H1 (cell line): ENCODE results near the gene FANCD2. TPM values are rescaled to one million over a fixed set of nuclear protein-coding genes. Genes with fewer than 3 reads are reported as not detected.

Source experiments
- CTCF ChIA-PET: fragments of 300-600 bp; sonication (Branson Sonifier 250); formaldehyde crosslinking; loops from one replicate; lab custom pipeline; 2021; ENCODE audit not compliant: partially characterized antibody; lab: Charles Lee
- POLR2A ChIA-PET: fragments of 300-600 bp; sonication (Branson Sonifier 250); formaldehyde crosslinking; loops from one replicate; lab custom pipeline; 2021; ENCODE audit warnings: inconsistent platforms; ENCODE audit not compliant: partially characterized antibody; lab: Charles Lee
- DNase-seq, 2 experiments: peaks; one replicate each; pipeline versions ENCODE4 v3.0.0 to v3.0.0-alpha.2; 2010 to 2022; ENCODE audit warnings: low spot score in 2 of 2, low read depth in 1 of 2, mixed read lengths in 1 of 2
- FAIRE-seq: peaks from 2 replicates; lab custom pipeline; 2011; peaks lifted over from hg19 to GRCh38; lab: Jason Lieb, UNC
- H2AFZ ChIP-seq: 2 replicates; pipeline ENCODE4 v1.8.1; 2012; ENCODE audit warnings: low read length, inconsistent platforms
- H2AK5ac ChIP-seq: 2 replicates; pipeline ENCODE4 v1.6.1; 2013; ENCODE audit warnings: low read depth, low read length
- H2BK120ac ChIP-seq: replicated peaks from 2 replicates; pipeline ENCODE3; 2013; ENCODE audit warnings: low read depth, low read length, inconsistent platforms
- H2BK12ac ChIP-seq: 2 replicates; pipeline ENCODE4 v1.6.1; 2013; ENCODE audit warnings: low read depth, low read length
- H2BK15ac ChIP-seq: 2 replicates; pipeline ENCODE4 v1.6.1; 2013; ENCODE audit warnings: low read length
- H2BK20ac ChIP-seq: 2 replicates; pipeline ENCODE4 v1.6.1; 2013; ENCODE audit warnings: low read length
- H2BK5ac ChIP-seq: 2 replicates; pipeline ENCODE4 v1.6.1; 2013; ENCODE audit warnings: low read depth, low read length
- H3K14ac ChIP-seq: 2 replicates; pipeline ENCODE4 v1.6.1; 2013; ENCODE audit warnings: inconsistent platforms; ENCODE audit not compliant: insufficient read length
- H3K18ac ChIP-seq: 2 replicates; pipeline ENCODE4 v1.6.1; 2013; ENCODE audit warnings: low read length; ENCODE audit errors: extremely low read depth
- H3K23ac ChIP-seq: 2 replicates; pipeline ENCODE4 v1.6.1; 2013; ENCODE audit warnings: inconsistent platforms; ENCODE audit not compliant: insufficient read length
- H3K23me2 ChIP-seq: 2 replicates; pipeline ENCODE4 v1.6.1; 2013; ENCODE audit warnings: low read depth, low read length
- H3K27ac ChIP-seq: 2 replicates; pipeline ENCODE4 v1.6.1; 2011; ENCODE audit warnings: low read depth, low read length, inconsistent platforms
- H3K27me3 ChIP-seq, 4 experiments: replicated peaks in 1 of 4; 1 replicate in 1 of 4; 2 replicates in 3 of 4; pipeline versions ENCODE4 v1.6.1 to v1.8.1; 2011 to 2013; ENCODE audit warnings: low read length in 3 of 4, mild to moderate bottlenecking in 3 of 4, inconsistent platforms in 2 of 4, mixed read lengths in 2 of 4, moderate library complexity in 1 of 4; ENCODE audit not compliant: control insufficient read depth in 3 of 4, insufficient read depth in 3 of 4; ENCODE audit errors: extremely low read depth in 1 of 4
- H3K36me3 ChIP-seq, 4 experiments: 2 replicates each; pipeline versions ENCODE4 v1.6.1 to v1.8.1; 2011 to 2013; ENCODE audit warnings: mild to moderate bottlenecking in 4 of 4, low read length in 3 of 4, moderate library complexity in 2 of 4, control low read depth in 1 of 4, inconsistent platforms in 1 of 4; ENCODE audit not compliant: insufficient read depth in 4 of 4, control insufficient read depth in 2 of 4
- H3K4ac ChIP-seq: replicated peaks from 2 replicates; pipeline ENCODE3; 2013; ENCODE audit warnings: low read length, low read depth, mixed read lengths, inconsistent platforms; ENCODE audit not compliant: insufficient read length
- H3K4me1 ChIP-seq, 4 experiments: replicated peaks in 1 of 4; 1 replicate in 1 of 4; 2 replicates in 3 of 4; pipeline versions ENCODE4 v1.6.1 to v1.8.1; 2011 to 2013; ENCODE audit warnings: low read length in 3 of 4, inconsistent platforms in 2 of 4, mixed read lengths in 1 of 4; ENCODE audit not compliant: insufficient read depth in 4 of 4, control insufficient read depth in 3 of 4
- H3K4me2 ChIP-seq, 2 experiments: 2 replicates each; pipeline versions ENCODE4 v1.6.1 to v1.8.1; 2011 to 2013; ENCODE audit warnings: low read depth in 2 of 2, low read length in 2 of 2, control low read depth in 1 of 2, inconsistent platforms in 1 of 2, mild to moderate bottlenecking in 1 of 2; ENCODE audit not compliant: insufficient read depth in 1 of 2
- H3K4me3 ChIP-seq, 4 experiments: fragments of 200-600, 300-600 bp in 1 of 4; sonication (generic), shearing (Covaris generic), sonication (Bioruptor Twin) in 1 of 4; 2 replicates each; pipeline versions ENCODE4 v1.5.1 to v1.8.1; 2011 to 2016; ENCODE audit warnings: low read length in 4 of 4, low read depth in 3 of 4, control low read depth in 2 of 4, inconsistent platforms in 2 of 4, mild to moderate bottlenecking in 2 of 4, mixed read lengths in 1 of 4, moderate library complexity in 1 of 4; ENCODE audit not compliant: insufficient read depth in 2 of 4; ENCODE audit errors: extremely low read depth in 1 of 4
- H3K56ac ChIP-seq: replicated peaks from 2 replicates; pipeline ENCODE3; 2013; ENCODE audit warnings: low read depth, mild to moderate bottlenecking, mixed read lengths, low read length, inconsistent platforms; ENCODE audit not compliant: insufficient read length
- H3K79me1 ChIP-seq: 2 replicates; pipeline ENCODE4 v1.6.1; 2013; ENCODE audit warnings: low read depth, low read length, control low read depth
- H3K79me2 ChIP-seq, 2 experiments: 2 replicates each; pipeline versions ENCODE4 v1.6.1 to v1.8.1; 2012 to 2013; ENCODE audit warnings: low read length in 2 of 2, mild to moderate bottlenecking in 2 of 2, inconsistent platforms in 1 of 2; ENCODE audit not compliant: insufficient read depth in 2 of 2, control insufficient read depth in 1 of 2
- H3K9ac ChIP-seq, 4 experiments: replicated peaks in 1 of 4; 1 replicate in 1 of 4; 2 replicates in 3 of 4; pipeline versions ENCODE4 v1.6.1 to v1.8.1; 2011 to 2013; ENCODE audit warnings: low read depth in 3 of 4, low read length in 3 of 4, control low read depth in 2 of 4, mild to moderate bottlenecking in 2 of 4, moderate library complexity in 2 of 4, inconsistent platforms in 1 of 4; ENCODE audit errors: extremely low read depth in 1 of 4
- H3K9me3 ChIP-seq, 2 experiments: 2 replicates each; pipeline versions ENCODE4 v1.6.1 to v1.8.1; 2012 to 2013; ENCODE audit warnings: mild to moderate bottlenecking in 2 of 2, moderate library complexity in 2 of 2, control low read depth in 1 of 2, inconsistent platforms in 1 of 2, low read depth in 1 of 2, low read length in 1 of 2, mixed read lengths in 1 of 2; ENCODE audit not compliant: insufficient read depth in 2 of 2
- H4K20me1 ChIP-seq, 2 experiments: replicated peaks in 1 of 2; 2 replicates each; pipeline versions ENCODE3 to v1.8.1; 2011 to 2013; ENCODE audit warnings: inconsistent platforms in 2 of 2, low read length in 2 of 2, mild to moderate bottlenecking in 1 of 2; ENCODE audit not compliant: insufficient read depth in 2 of 2, control insufficient read depth in 1 of 2
- H4K5ac ChIP-seq: 2 replicates; pipeline ENCODE4 v1.6.1; 2013; ENCODE audit warnings: low read length, low read depth, mixed read lengths, inconsistent platforms; ENCODE audit not compliant: insufficient read length
- H4K8ac ChIP-seq: 2 replicates; pipeline ENCODE4 v1.8.0; 2013; ENCODE audit warnings: mild to moderate bottlenecking, moderate library complexity, low read length, inconsistent platforms; ENCODE audit not compliant: insufficient read depth; ENCODE audit errors: extremely low read depth
- H4K91ac ChIP-seq: replicated peaks from 2 replicates; pipeline ENCODE3; 2013; ENCODE audit warnings: low read length, mixed read lengths, inconsistent platforms; ENCODE audit not compliant: insufficient read length
- WGBS, 2 experiments: shearing (Covaris generic) in 1 of 2; methylation state at CpG; one replicate each; pipeline versions ENCODE4 v1.1.6 to v1.1.7; 2013 to 2015; ENCODE audit warnings: low lambda C conversion rate in 2 of 2, mixed read lengths in 2 of 2, inconsistent platforms in 1 of 2, low coverage in 1 of 2, missing lambda C conversion rate in 1 of 2; ENCODE audit not compliant: insufficient replicate concordance in 2 of 2, insufficient coverage in 1 of 2, insufficient read length in 1 of 2; ENCODE audit errors: extremely low coverage in 1 of 2, missing lambda C conversion rate in 1 of 2; 5-methylcytosine and 5-hydroxymethylcytosine counted together
- polyA plus RNA-seq, 7 experiments: library from polyadenylated mRNA; depleted of rRNA in 3 of 7; stranded (reverse) in 5 of 7; unstranded in 2 of 7; fragments of >200 nt in 5 of 7; fragments of 200-250 nt in 2 of 7; gene quantifications; 1 replicate in 5 of 7; 2 replicates in 1 of 7; 4 replicates in 1 of 7; pipeline versions ENCODE4 v1.2.1 to v1.2.3, GENCODE V29; 2011 to 2013; ENCODE audit warnings: missing spikeins in 2 of 7, mixed read lengths in 2 of 7
- total RNA-seq: library from RNA; stranded (reverse); fragmentation: NEBNext Ultra II Directional; extraction: Animal tissue kit (Norgen Biotek cat#: 25700); gene quantifications from 2 replicates; pipeline ENCODE4 v1.2.1, GENCODE V29; 2021
- TF ChIP-seq, protein P1 (sequence below): IDR thresholded peaks from 2 replicates; pipeline ENCODE4 v1.6.1; 2012; ENCODE audit warnings: inconsistent platforms

Gene FANCD2
- total and polyA plus RNA-seq, 2 of the 8 experiments (the other 6 are each of a cell fraction or from before 2014, with no cell fraction given) = 33.1 to 77.8 TPM

DNA sequence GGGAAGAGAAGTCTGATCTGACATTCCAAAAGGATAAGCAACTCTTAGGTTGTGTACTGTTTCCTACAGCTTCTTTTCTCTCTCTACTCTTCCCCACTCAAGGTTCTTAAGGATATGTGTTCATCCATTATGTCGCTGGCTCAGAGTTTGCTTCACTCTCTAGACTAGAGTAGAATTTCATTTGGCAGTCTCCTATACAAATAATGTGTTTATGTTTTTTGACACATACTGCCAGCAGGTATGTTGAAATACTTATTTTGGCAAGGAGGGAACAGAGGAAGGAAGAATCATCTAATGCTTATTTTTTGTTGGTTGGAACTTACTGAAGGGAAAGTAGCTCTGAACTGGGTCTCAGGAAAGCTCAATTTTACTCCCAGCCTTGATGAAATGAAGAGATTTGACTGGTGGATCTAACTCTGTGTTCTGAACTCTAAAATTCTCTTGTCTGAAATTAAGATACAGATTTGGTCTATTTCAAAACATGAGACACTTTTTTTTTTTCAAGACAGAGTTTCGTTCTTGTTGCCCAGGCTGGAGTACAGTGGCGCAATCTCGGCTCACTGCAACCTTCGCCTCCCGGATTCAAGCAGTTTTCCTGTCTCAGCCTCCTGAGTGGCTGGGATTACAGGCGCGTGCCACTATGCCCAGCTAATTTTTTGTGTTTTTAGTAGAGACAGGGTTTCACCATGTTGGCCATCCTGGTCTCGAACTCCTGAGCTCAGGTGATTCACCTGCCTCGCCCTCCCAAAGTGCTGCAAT lies 32.0 kb upstream of the FANCD2 start:
- ChIA-PET CTCF (interaction anchor here (0.7 to 3.4 kb wide), 7 partner anchors 9 to 67 kb away, joined by 3 to 21 read pairs (median 3); partner anchors contain the start of gene PRRT3), POLR2A (interaction anchor here (0.7 to 3.2 kb wide), 3 partner anchors 10 to 60 kb away, joined by 3 to 16 read pairs (median 4); partner anchors contain the start of gene CRELD1)
- no peak for DNase-seq
- Histone ChIP-seq H3K4me2 (no peak overlapping the region), H3K27me3 (no peaks in the 10 kb centered on the region), H3K79me2 (peaks cover 0 to 59% of the 10 kb centered on the region in 2 experiments; a peak in 2 of 4 replicates), H3K9me3 (no peaks in the 10 kb centered on the region), H4K5ac (no peak overlapping the region), H3K14ac (no peak overlapping the region), H3K4me1 (no peaks in the 10 kb centered on the region), H2AK5ac (no peak overlapping the region), H4K8ac (no peak overlapping the region), H2BK12ac (no peak overlapping the region), H2BK120ac (no peak overlapping the region), H3K23ac (no peak overlapping the region), H4K91ac (no peak overlapping the region), H3K4me3 (no peak overlapping the region), H4K20me1 (peaks cover 0 to 2% of the 10 kb centered on the region in 2 experiments), H3K79me1 (0 out of 2 replicates have a peak, but pooled peaks cover 3% of the 10 kb centered on the region), H2BK20ac (no peak overlapping the region), H3K23me2 (no peaks in the 10 kb centered on the region), H2BK15ac (no peak overlapping the region), H3K18ac (no peak overlapping the region), H3K4ac (no peak overlapping the region), H3K56ac (no peak overlapping the region), H2BK5ac (no peak overlapping the region), H3K9ac (no peak overlapping the region), H3K27ac (no peak overlapping the region), H2AFZ (no peak overlapping the region), H3K36me3 (peaks cover 0 to 21% (median 7%) of the 10 kb centered on the region in 4 experiments; a peak in 5 of 8 replicates)
- no peak for FAIRE-seq
- TF ChIP-seq, protein P1, sequence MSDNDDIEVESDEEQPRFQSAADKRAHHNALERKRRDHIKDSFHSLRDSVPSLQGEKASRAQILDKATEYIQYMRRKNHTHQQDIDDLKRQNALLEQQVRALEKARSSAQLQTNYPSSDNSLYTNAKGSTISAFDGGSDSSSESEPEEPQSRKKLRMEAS = no peak
- 99% methylated on average over 10 of the region's 10 CpGs; no CpG with 5 or more reads in 1 of the 2 experiments for WGBS, 2 experiments
